B cell (primary cell): ENCODE data around the gene QSOX1. TPM values are rescaled to one million over a fixed set of nuclear protein-coding genes. Genes with fewer than 3 reads are reported as not detected.

Experiments
- ATAC-seq: fragments of 200-7000 bp; cut with Tn5 transposase; one replicate; pipeline ENCODE4 v1.10.0; 2021; ENCODE audit warnings: low read depth, mild to moderate bottlenecking, moderate number of reproducible peaks, moderate library complexity
- CTCF ChIA-PET: fragments of 350-600 bp; sonication (Branson Sonifier 250); formaldehyde crosslinking; loops from one replicate; lab custom pipeline; 2021; ENCODE audit warnings: antibody characterized with exemption, inconsistent platforms; lab: Charles Lee
- POLR2A ChIA-PET: fragments of 350-600 bp; sonication (Branson Sonifier 250); formaldehyde crosslinking; loops from one replicate; lab custom pipeline; 2021; ENCODE audit warnings: antibody characterized with exemption; lab: Charles Lee
- DNase-seq: peaks from one replicate; pipeline ENCODE4 v3.0.0; 2013
- H2AFZ ChIP-seq: 2 replicates; pipeline ENCODE4 v1.6.1; 2012; ENCODE audit warnings: mild to moderate bottlenecking, low read depth, low read length; ENCODE audit not compliant: insufficient read depth, poor library complexity, severe bottlenecking
- H3K27ac ChIP-seq, 2 donors: 1 replicate in 1 of 2; 2 replicates in 1 of 2; pipeline ENCODE4 v1.5.1; 2012 to 2013; ENCODE audit warnings: low read length in 2 of 2, mild to moderate bottlenecking in 2 of 2, moderate library complexity in 1 of 2
- H3K27me3 ChIP-seq, 4 experiments: fragments of 200-600 bp in 1 of 4; sonication (generic) in 1 of 4; replicated peaks in 1 of 4; 1 replicate in 2 of 4; 2 replicates in 2 of 4; pipeline versions ENCODE4 v1.6.1 to v1.7.0; 2013 to 2016; ENCODE audit warnings: low read length in 3 of 4, mild to moderate bottlenecking in 2 of 4, mixed read lengths in 1 of 4, moderate library complexity in 1 of 4; ENCODE audit not compliant: insufficient read depth in 4 of 4, control insufficient read depth in 3 of 4; ENCODE audit errors: control extremely low read depth in 1 of 4
- H3K36me3 ChIP-seq, 2 experiments: replicated peaks in 1 of 2; 1 replicate in 1 of 2; 2 replicates in 1 of 2; pipeline versions ENCODE4 v1.6.1 to v1.7.1; 2013; ENCODE audit warnings: low read length in 1 of 2; ENCODE audit not compliant: insufficient read depth in 2 of 2, control insufficient read depth in 1 of 2; ENCODE audit errors: control extremely low read depth in 1 of 2, extremely low read depth in 1 of 2
- H3K4me1 ChIP-seq, 2 donors: fragments of 200-600 bp in 1 of 2; sonication (generic) in 1 of 2; 1 replicate in 1 of 2; 2 replicates in 1 of 2; pipeline versions ENCODE4 v1.5.1 to v1.6.1; 2013 to 2017; ENCODE audit warnings: low read length in 2 of 2; ENCODE audit not compliant: control insufficient read depth in 2 of 2, insufficient read depth in 2 of 2
- H3K4me2 ChIP-seq: replicated peaks from 2 replicates; pipeline ENCODE3; 2012; ENCODE audit warnings: mild to moderate bottlenecking, low read depth, low read length; ENCODE audit not compliant: poor library complexity, severe bottlenecking
- H3K4me3 ChIP-seq, 5 experiments: fragments of 200-600 bp in 1 of 5; sonication (generic) in 1 of 5; 1 replicate in 3 of 5; 2 replicates in 2 of 5; pipeline versions ENCODE4 v1.5.1 to v1.7.0; 2011 to 2016; ENCODE audit warnings: low read length in 4 of 5, mild to moderate bottlenecking in 4 of 5, low read depth in 2 of 5, control low read depth in 1 of 5, moderate library complexity in 1 of 5; ENCODE audit not compliant: insufficient read depth in 1 of 5; ENCODE audit errors: control extremely low read depth in 1 of 5, extremely low read depth in 1 of 5
- H3K79me2 ChIP-seq: fragments of 200-600 bp; sonication (generic); one replicate; pipeline ENCODE4 v1.6.0; 2016; ENCODE audit warnings: low read length; ENCODE audit not compliant: control insufficient read depth, insufficient read depth
- H3K9ac ChIP-seq: fragments of 200-600 bp; sonication (generic); 2 replicates; pipeline ENCODE4 v1.6.1; 2017; ENCODE audit warnings: mild to moderate bottlenecking, low read length, moderate library complexity
- H3K9me3 ChIP-seq, 3 donors: one replicate each; pipeline versions ENCODE4 v1.6.1 to v1.7.1; 2013; ENCODE audit warnings: low read length in 2 of 3; ENCODE audit not compliant: control insufficient read depth in 2 of 3, insufficient read depth in 1 of 3; ENCODE audit errors: control extremely low read depth in 1 of 3
- H4K20me1 ChIP-seq: 2 replicates; pipeline ENCODE4 v1.6.0; 2012; ENCODE audit warnings: mild to moderate bottlenecking, low read length; ENCODE audit not compliant: insufficient read depth, control insufficient read depth, poor library complexity, severe bottlenecking
- H3K27ac Mint-ChIP-seq: one replicate; pipeline ENCODE4 v1.8.0; 2021; ENCODE audit warnings: mixed read lengths
- H3K27me3 Mint-ChIP-seq: one replicate; pipeline ENCODE4 v1.8.0; 2021; ENCODE audit warnings: mixed read lengths
- H3K4me1 Mint-ChIP-seq: one replicate; pipeline ENCODE4 v1.8.0; 2021; ENCODE audit warnings: mixed read lengths
- H3K4me3 Mint-ChIP-seq: one replicate; pipeline ENCODE4 v1.8.0; 2021; ENCODE audit warnings: mixed read lengths
- H3K9me3 Mint-ChIP-seq: one replicate; pipeline ENCODE4 v1.8.0; 2022; ENCODE audit warnings: mixed read lengths; ENCODE audit not compliant: insufficient read depth
- EZH2 ChIP-seq: IDR thresholded peaks from 2 replicates; pipeline ENCODE4 v1.6.1; 2012; ENCODE audit warnings: borderline replicate concordance, low read depth, mild to moderate bottlenecking, moderate library complexity, low read length; ENCODE audit not compliant: insufficient read depth, poor library complexity, severe bottlenecking
- WGBS: methylation state at CpG from one replicate; pipeline ENCODE4 v1.1.5; 2013; ENCODE audit warnings: missing lambda C conversion rate; ENCODE audit not compliant: insufficient coverage; 5-methylcytosine and 5-hydroxymethylcytosine counted together
- intact Hi-C: fragments of 100-400 bp; cut with micrococcal nuclease; formaldehyde crosslinking; loops from one replicate; pipeline ENCODE4 v1.10.0; 2022
- polyA plus RNA-seq: library from polyadenylated mRNA; depleted of rRNA; stranded (reverse); fragments of >200 nt; gene quantifications from 2 replicates; pipeline ENCODE4 v1.2.3, GENCODE V29; 2012
- total RNA-seq, 2 donors: library from RNA; stranded (reverse); fragments of 120-200 nt in 1 of 2; gene quantifications; 1 replicate in 1 of 2; 2 replicates in 1 of 2; pipeline versions ENCODE4 v1.2.3 to v1.2.4, GENCODE V29; 2013 to 2022
- TF ChIP-seq, protein P1 (sequence below): fragments of 200-600 bp; IDR thresholded peaks from one replicate; pipeline ENCODE4 v1.8.0; 2022; ENCODE audit warnings: antibody characterized with exemption, mild to moderate bottlenecking

QSOX1 gene
- total and polyA plus RNA-seq, 2 donors (not counting 1 experiment from before 2014, with no cell fraction given): 11.4 to 20.6 TPM

DNA sequence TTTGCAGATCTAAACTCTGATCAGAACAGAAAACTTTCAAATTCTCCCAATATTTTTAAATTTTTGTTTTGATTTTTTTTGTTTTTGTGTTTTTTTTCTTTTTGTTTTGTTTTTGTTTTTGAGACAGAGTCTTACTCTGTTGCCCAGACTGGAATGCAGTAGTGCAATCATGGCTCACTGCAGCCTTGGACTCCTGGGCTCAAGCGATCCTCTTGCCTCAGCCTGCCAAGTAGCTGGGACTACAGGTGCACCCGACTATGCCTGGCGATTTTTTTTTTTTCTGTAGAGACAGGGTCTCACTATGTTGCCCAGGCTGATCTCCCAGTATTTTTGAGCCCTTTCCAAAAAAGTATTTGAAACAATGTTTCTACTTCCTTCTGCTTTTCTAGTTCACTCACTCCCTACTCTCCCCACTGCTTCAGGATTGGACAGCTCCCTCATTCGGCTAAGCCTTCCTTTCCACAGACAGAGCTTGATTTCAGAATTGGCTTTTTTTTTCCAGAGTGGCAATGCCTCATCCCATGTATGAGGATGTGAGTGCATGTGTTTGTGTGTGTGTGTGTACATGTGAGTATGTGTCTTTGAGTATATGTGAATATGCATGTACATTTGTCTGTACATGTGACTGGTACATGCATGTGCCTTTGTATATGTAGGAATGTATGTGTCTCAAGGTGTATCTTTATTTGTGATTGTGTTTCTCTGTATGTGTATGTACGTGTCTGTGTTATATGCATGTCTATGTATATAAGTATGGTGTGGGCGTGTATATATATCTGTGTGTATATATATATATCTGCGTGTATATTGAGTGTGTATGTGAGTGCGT lies 87.3 kb downstream of the QSOX1 start:
- WGBS: 81% methylated on average over 8 of the region's 8 CpGs
- Histone ChIP-seq H3K36me3 (no peaks in the 10 kb centered on the region), H3K27me3 (peaks cover 0 to 57% (median 43%) of the 10 kb centered on the region in 4 experiments), H3K27ac (no peak overlapping the region), H3K4me2 (no peak overlapping the region), H3K9me3 (no peaks in the 10 kb centered on the region), H2AFZ (no peak overlapping the region), H3K4me1 (peaks cover 0 to 1% of the 10 kb centered on the region in 2 donors), H4K20me1 (no peaks in the 10 kb centered on the region), H3K4me3 (no peak overlapping the region), H3K9ac (no peak overlapping the region), H3K79me2 (no peaks in the 10 kb centered on the region)
- no peak overlapping the region for H3K4me3 Mint-ChIP-seq
- no peaks in the 10 kb centered on the region for H3K9me3 Mint-ChIP-seq
- DNase-seq (no peak), ATAC-seq (no peak)
- no peaks in the 10 kb centered on the region for H3K4me1 Mint-ChIP-seq
- ChIA-PET CTCF (interaction anchor here (1.2 kb wide), 1 partner anchor 240 kb away, joined by 5 read pairs; no protein-coding TSS in a partner anchor), POLR2A (no interaction called here)
- TF ChIP-seq EZH2: no peak
- TF ChIP-seq, protein P1, sequence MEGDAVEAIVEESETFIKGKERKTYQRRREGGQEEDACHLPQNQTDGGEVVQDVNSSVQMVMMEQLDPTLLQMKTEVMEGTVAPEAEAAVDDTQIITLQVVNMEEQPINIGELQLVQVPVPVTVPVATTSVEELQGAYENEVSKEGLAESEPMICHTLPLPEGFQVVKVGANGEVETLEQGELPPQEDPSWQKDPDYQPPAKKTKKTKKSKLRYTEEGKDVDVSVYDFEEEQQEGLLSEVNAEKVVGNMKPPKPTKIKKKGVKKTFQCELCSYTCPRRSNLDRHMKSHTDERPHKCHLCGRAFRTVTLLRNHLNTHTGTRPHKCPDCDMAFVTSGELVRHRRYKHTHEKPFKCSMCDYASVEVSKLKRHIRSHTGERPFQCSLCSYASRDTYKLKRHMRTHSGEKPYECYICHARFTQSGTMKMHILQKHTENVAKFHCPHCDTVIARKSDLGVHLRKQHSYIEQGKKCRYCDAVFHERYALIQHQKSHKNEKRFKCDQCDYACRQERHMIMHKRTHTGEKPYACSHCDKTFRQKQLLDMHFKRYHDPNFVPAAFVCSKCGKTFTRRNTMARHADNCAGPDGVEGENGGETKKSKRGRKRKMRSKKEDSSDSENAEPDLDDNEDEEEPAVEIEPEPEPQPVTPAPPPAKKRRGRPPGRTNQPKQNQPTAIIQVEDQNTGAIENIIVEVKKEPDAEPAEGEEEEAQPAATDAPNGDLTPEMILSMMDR: no peak
- intact Hi-C loops: no loop called here
- peaks cover 69% of the 10 kb centered on the region for H3K27me3 Mint-ChIP-seq
- no peak overlapping the region for H3K27ac Mint-ChIP-seq

DNA sequence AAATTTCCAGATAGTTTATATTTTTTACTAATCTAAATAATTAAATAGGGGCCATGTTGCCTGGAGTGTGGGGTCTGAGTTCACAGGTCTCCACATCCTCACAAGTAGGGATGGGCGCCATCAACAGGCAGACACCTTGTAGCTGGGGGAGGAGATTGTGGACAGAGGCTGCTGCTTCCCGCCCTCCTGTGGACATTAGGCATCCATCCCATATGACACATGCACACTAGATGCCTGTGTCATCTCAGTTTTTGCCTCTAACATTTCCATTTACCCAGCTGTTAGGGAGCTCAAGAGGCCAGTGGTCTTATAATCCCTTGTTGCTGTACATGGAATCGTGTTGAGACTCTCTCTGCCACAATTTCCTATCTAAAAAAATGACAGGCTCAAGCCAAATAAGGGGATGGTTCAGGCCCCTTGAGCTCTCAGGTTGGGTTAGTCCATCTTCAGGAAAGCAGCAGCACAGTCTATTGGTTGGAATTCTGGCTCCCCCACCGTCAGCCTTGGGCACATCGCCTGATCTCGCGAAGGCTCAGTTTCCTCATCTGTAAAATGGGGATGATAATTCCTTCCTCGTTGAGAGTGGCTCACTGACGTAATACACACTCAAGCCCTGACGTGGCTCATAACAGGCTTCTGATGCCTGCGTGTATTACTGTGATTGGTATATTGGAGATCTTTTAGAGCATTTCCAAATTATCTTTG lies 89.0 kb downstream of the QSOX1 start:
- H3K4me3 Mint-ChIP-seq: no peak overlapping the region
- 93% methylated on average over 7 of the region's 11 CpGs for WGBS
- H3K27me3 Mint-ChIP-seq: peaks cover 53% of the 10 kb centered on the region

More for the DNA sequence above, 89.0 kb downstream of the QSOX1 start:
- H3K4me1 ChIP-seq: no peaks in the 10 kb centered on the region
- DNase-seq (no peak), ATAC-seq (no peak)
- H3K9me3 ChIP-seq: no peaks in the 10 kb centered on the region
- H3K9me3 Mint-ChIP-seq: no peaks in the 10 kb centered on the region
- no peaks in the 10 kb centered on the region for H4K20me1 ChIP-seq
- no peak overlapping the region for H2AFZ ChIP-seq
- CTCF ChIA-PET: no interaction called here
- no peak overlapping the region for H3K27ac Mint-ChIP-seq
- no peak overlapping the region for H3K9ac ChIP-seq
- no peak overlapping the region for H3K4me3 ChIP-seq
- no peak overlapping the region for H3K27ac ChIP-seq
- no peaks in the 10 kb centered on the region for H3K4me1 Mint-ChIP-seq
- H3K27me3 ChIP-seq: peaks cover 0 to 49% (median 29%) of the 10 kb centered on the region in 4 experiments
- no peaks in the 10 kb centered on the region for H3K79me2 ChIP-seq
- POLR2A ChIA-PET: no interaction called here
- intact Hi-C loops: no loop called here
- no peaks in the 10 kb centered on the region for H3K36me3 ChIP-seq
- no peak overlapping the region for H3K4me2 ChIP-seq
- TF ChIP-seq, protein P1: no peak
- TF ChIP-seq EZH2: no peak
